A549 (cell line): ENCODE measurements around the gene SLC9A4.

Source experiments
- CEBPB ChIP-seq, 2 experiments: fragments of >200 bp in 1 of 2; sonication (Bioruptor Twin) in 1 of 2; formaldehyde crosslinking in 1 of 2; IDR thresholded peaks; 2 replicates each; pipeline ENCODE4 v1.6.1; 2012 to 2016
- CHD2 ChIP-seq: fragments of 150-350 bp; IDR thresholded peaks from 2 replicates; pipeline ENCODE4 v1.6.1; 2014; ENCODE audit warnings: low read length; ENCODE audit not compliant: partially characterized antibody
- CHD4 ChIP-seq: fragments of 200-600 bp; sonication (generic); IDR thresholded peaks from 2 replicates; pipeline ENCODE4 v1.6.1; 2016; ENCODE audit warnings: antibody characterized with exemption, mild to moderate bottlenecking, borderline replicate concordance
- EP300 ChIP-seq, 2 experiments: fragments of >200 bp; sonication (Bioruptor Twin); formaldehyde crosslinking; IDR thresholded peaks; 2 replicates in 1 of 2; 3 replicates in 1 of 2; pipeline ENCODE4 v1.6.1; 2016 to 2017
- JUN ChIP-seq, 2 experiments: fragments of >200 bp; sonication (Bioruptor Twin); formaldehyde crosslinking; IDR thresholded peaks; 2 replicates in 1 of 2; 3 replicates in 1 of 2; pipeline ENCODE4 v1.6.1; 2016 to 2017
- MAFK ChIP-seq: fragments of 450-650 bp; IDR thresholded peaks from 2 replicates; pipeline ENCODE4 v1.6.1; 2014; ENCODE audit not compliant: partially characterized antibody
- MYC ChIP-seq: IDR thresholded peaks from 2 replicates; pipeline ENCODE4 v1.6.1; 2012; ENCODE audit warnings: mild to moderate bottlenecking, inconsistent platforms, low read length, improper control_type of control experiment, borderline replicate concordance
- POLR2A ChIP-seq: IDR thresholded peaks from 2 replicates; pipeline ENCODE4 v1.6.1; 2012; ENCODE audit warnings: mild to moderate bottlenecking, low read length
- RARB ChIP-seq: fragments of 250-450 bp; sonication (Bioruptor Pico); IDR thresholded peaks from 2 replicates; pipeline ENCODE4 v1.8.0; 2021; ENCODE audit warnings: mild to moderate bottlenecking, moderate library complexity
- RCOR1 ChIP-seq: fragments of 150-350 bp; IDR thresholded peaks from 2 replicates; pipeline ENCODE4 v1.6.1; 2014; ENCODE audit warnings: antibody characterized with exemption, low read length, low read depth
- SMC3 ChIP-seq: fragments of >200 bp; sonication (Bioruptor Twin); formaldehyde crosslinking; IDR thresholded peaks from 3 replicates; pipeline ENCODE4 v1.6.1; 2018; ENCODE audit warnings: inconsistent platforms
- TF ChIP-seq, protein P1 (sequence below): IDR thresholded peaks from 2 replicates; pipeline ENCODE4 v1.6.1; 2012
- TF ChIP-seq, protein P2 (sequence below): fragments of >200 bp; sonication (Bioruptor Twin); formaldehyde crosslinking; IDR thresholded peaks from 3 replicates; pipeline ENCODE4 v1.5.1; 2016
- TF ChIP-seq, protein P3 (sequence below): fragments of 450-650 bp; IDR thresholded peaks from 2 replicates; pipeline ENCODE4 v1.6.1; 2014; ENCODE audit warnings: antibody characterized with exemption

DNA sequence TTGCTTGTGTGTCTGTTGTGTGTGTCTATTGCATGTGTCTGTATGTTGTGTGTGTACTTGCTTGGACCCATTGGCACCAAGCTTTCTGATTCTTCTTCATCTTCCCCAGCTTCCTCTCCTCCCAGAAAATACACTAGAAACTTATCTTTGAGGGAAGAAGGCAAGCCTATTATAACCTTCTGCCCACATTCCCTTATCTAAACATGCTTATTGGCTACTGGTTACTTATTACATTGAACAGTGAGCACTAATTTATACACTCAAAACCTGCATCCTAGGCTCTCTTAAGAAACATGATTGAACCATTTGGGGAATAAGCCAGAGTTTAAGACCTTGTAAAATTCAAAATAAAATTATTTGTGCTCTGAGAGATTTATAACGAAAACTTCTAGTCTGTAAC, 26.5 kb downstream of the SLC9A4 start:
- TF ChIP-seq, protein P1, sequence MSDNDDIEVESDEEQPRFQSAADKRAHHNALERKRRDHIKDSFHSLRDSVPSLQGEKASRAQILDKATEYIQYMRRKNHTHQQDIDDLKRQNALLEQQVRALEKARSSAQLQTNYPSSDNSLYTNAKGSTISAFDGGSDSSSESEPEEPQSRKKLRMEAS = no peak
- TF ChIP-seq, protein P2, sequence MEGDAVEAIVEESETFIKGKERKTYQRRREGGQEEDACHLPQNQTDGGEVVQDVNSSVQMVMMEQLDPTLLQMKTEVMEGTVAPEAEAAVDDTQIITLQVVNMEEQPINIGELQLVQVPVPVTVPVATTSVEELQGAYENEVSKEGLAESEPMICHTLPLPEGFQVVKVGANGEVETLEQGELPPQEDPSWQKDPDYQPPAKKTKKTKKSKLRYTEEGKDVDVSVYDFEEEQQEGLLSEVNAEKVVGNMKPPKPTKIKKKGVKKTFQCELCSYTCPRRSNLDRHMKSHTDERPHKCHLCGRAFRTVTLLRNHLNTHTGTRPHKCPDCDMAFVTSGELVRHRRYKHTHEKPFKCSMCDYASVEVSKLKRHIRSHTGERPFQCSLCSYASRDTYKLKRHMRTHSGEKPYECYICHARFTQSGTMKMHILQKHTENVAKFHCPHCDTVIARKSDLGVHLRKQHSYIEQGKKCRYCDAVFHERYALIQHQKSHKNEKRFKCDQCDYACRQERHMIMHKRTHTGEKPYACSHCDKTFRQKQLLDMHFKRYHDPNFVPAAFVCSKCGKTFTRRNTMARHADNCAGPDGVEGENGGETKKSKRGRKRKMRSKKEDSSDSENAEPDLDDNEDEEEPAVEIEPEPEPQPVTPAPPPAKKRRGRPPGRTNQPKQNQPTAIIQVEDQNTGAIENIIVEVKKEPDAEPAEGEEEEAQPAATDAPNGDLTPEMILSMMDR = no peak
- TF ChIP-seq CHD2 (no peak), POLR2A (no peak), MYC (no peak), MAFK (no peak), CHD4 (no peak), RCOR1 (no peak), CEBPB (IDR thresholded peaks at IDR 0.05) (no peak), SMC3 (no peak), EP300 (IDR thresholded peaks at IDR 0.05) (no peak), JUN (IDR thresholded peaks at IDR 0.05) (no peak), RARB (CRISPR knock-in tag) (no peak)
- TF ChIP-seq, protein P3, sequence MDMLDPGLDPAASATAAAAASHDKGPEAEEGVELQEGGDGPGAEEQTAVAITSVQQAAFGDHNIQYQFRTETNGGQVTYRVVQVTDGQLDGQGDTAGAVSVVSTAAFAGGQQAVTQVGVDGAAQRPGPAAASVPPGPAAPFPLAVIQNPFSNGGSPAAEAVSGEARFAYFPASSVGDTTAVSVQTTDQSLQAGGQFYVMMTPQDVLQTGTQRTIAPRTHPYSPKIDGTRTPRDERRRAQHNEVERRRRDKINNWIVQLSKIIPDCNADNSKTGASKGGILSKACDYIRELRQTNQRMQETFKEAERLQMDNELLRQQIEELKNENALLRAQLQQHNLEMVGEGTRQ = no peak
